Measurements from ENCODE around the gene TMEM106C. TPM values are rescaled to one million over a fixed set of nuclear protein-coding genes. Genes with fewer than 3 reads are reported as not detected.

The TMEM106C gene
- polyA plus RNA-seq, 3 donors: 8.7 to 9.7 (median 9.0) TPM

GRCh38 chr12:47938594-47938993, 24.8 kb upstream of the TMEM106C start:
- H3K27me3 ChIP-seq (ENCODE audit: control insufficient read depth in 2 of 2, insufficient read depth in 2 of 2, low read length in 2 of 2): peaks cover 0 to 14% of the 10 kb centered on the region in 2 donors
- Mint-ChIP-seq H3K27ac (peak overlapping the region in 1 of 7 donors; percentile 11), H3K4me1 (peaks cover 5% of the 10 kb centered on the region), H3K27me3 (ENCODE audit: low read depth in 3 of 3) (peaks cover 19 to 23% (median 21%) of the 10 kb centered on the region in 3 donors), H3K36me3 (no peaks in the 10 kb centered on the region), H3K4me3 (no peak overlapping the region), H3K9me3 (no peaks in the 10 kb centered on the region)
- H4K20me1 ChIP-seq (ENCODE audit: insufficient read depth, low read length): no peaks in the 10 kb centered on the region
- no peaks in the 10 kb centered on the region for H3K9me3 ChIP-seq (replicated peaks in 1 of 2; ENCODE audit: control insufficient read depth in 1 of 2, insufficient read depth in 1 of 2, low read length in 2 of 2)
- H3K9ac ChIP-seq (ENCODE audit: insufficient read depth, low read length, poor library complexity, severe bottlenecking): no peak overlapping the region
- no peak overlapping the region for H2AFZ ChIP-seq (ENCODE audit: insufficient read depth, low read depth, low read length, poor library complexity, severe bottlenecking)
- TF ChIP-seq, protein P1, sequence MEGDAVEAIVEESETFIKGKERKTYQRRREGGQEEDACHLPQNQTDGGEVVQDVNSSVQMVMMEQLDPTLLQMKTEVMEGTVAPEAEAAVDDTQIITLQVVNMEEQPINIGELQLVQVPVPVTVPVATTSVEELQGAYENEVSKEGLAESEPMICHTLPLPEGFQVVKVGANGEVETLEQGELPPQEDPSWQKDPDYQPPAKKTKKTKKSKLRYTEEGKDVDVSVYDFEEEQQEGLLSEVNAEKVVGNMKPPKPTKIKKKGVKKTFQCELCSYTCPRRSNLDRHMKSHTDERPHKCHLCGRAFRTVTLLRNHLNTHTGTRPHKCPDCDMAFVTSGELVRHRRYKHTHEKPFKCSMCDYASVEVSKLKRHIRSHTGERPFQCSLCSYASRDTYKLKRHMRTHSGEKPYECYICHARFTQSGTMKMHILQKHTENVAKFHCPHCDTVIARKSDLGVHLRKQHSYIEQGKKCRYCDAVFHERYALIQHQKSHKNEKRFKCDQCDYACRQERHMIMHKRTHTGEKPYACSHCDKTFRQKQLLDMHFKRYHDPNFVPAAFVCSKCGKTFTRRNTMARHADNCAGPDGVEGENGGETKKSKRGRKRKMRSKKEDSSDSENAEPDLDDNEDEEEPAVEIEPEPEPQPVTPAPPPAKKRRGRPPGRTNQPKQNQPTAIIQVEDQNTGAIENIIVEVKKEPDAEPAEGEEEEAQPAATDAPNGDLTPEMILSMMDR (IDR thresholded peaks at IDR 0.05): no peak
- no peaks in the 10 kb centered on the region for H3K79me2 ChIP-seq (ENCODE audit: insufficient read depth, low read length)
- intact Hi-C loops (cut with micrococcal nuclease): no loop called here
- no peak overlapping the region for H3K4me2 ChIP-seq (replicated peaks; ENCODE audit: extremely low read depth, low read length, poor library complexity, severe bottlenecking)
- H3K4me3 ChIP-seq (replicated peaks in 1 of 3; ENCODE audit: low read depth in 2 of 3, low read length in 3 of 3): no peak overlapping the region
- no peak overlapping the region for H3K27ac ChIP-seq (ENCODE audit: low read depth in 1 of 2, low read length in 2 of 2)
- WGBS (ENCODE audit: insufficient coverage): 94% methylated on average over 3 of the region's 4 CpGs
- no peak for DNase-seq
- H3K4me1 ChIP-seq (ENCODE audit: control insufficient read depth in 1 of 2, insufficient read depth in 2 of 2, low read length in 2 of 2): no peaks in the 10 kb centered on the region
- H3K36me3 ChIP-seq (replicated peaks in 1 of 2; ENCODE audit: control insufficient read depth in 1 of 2, insufficient read depth in 2 of 2, low read length in 2 of 2): no peaks in the 10 kb centered on the region

GRCh38 chr12:47939009-47939601, 24.3 kb upstream of the TMEM106C start:
- H3K9me3 ChIP-seq (replicated peaks in 1 of 2; ENCODE audit: control insufficient read depth in 1 of 2, insufficient read depth in 1 of 2, low read length in 2 of 2): no peaks in the 10 kb centered on the region
- no peaks in the 10 kb centered on the region for H3K9me3 Mint-ChIP-seq
- no peak overlapping the region for H3K4me3 Mint-ChIP-seq
- peaks cover 20 to 24% (median 23%) of the 10 kb centered on the region in 3 donors for H3K27me3 Mint-ChIP-seq (ENCODE audit: low read depth in 3 of 3)
- H3K9ac ChIP-seq (ENCODE audit: insufficient read depth, low read length, poor library complexity, severe bottlenecking): no peak overlapping the region
- no peaks in the 10 kb centered on the region for H3K36me3 Mint-ChIP-seq
- no peaks in the 10 kb centered on the region for H3K4me1 ChIP-seq (ENCODE audit: control insufficient read depth in 1 of 2, insufficient read depth in 2 of 2, low read length in 2 of 2)
- H3K4me1 Mint-ChIP-seq: peaks cover 5% of the 10 kb centered on the region
- H3K4me2 ChIP-seq (replicated peaks; ENCODE audit: extremely low read depth, low read length, poor library complexity, severe bottlenecking): no peak overlapping the region
- H3K27ac Mint-ChIP-seq: no peak overlapping the region
- H4K20me1 ChIP-seq (ENCODE audit: insufficient read depth, low read length): no peaks in the 10 kb centered on the region
- 66% methylated on average over 5 of the region's 6 CpGs for WGBS (ENCODE audit: insufficient coverage)
- no peak overlapping the region for H3K4me3 ChIP-seq (replicated peaks in 1 of 3; ENCODE audit: low read depth in 2 of 3, low read length in 3 of 3)
- TF ChIP-seq, protein P1 (IDR thresholded peaks at IDR 0.05): no peak
- no peak overlapping the region for H3K27ac ChIP-seq (ENCODE audit: low read depth in 1 of 2, low read length in 2 of 2)
- no peak overlapping the region for H2AFZ ChIP-seq (ENCODE audit: insufficient read depth, low read depth, low read length, poor library complexity, severe bottlenecking)
- H3K27me3 ChIP-seq (ENCODE audit: control insufficient read depth in 2 of 2, insufficient read depth in 2 of 2, low read length in 2 of 2): peaks cover 0 to 14% of the 10 kb centered on the region in 2 donors
- intact Hi-C loops (cut with micrococcal nuclease): no loop called here
- H3K36me3 ChIP-seq (replicated peaks in 1 of 2; ENCODE audit: control insufficient read depth in 1 of 2, insufficient read depth in 2 of 2, low read length in 2 of 2): no peaks in the 10 kb centered on the region
- no peaks in the 10 kb centered on the region for H3K79me2 ChIP-seq (ENCODE audit: insufficient read depth, low read length)
- no peak for DNase-seq
